Endometrial microvascular endothelial cells (primary cell): Measurements from ENCODE around the gene SENP3. TPM values are rescaled to one million over a fixed set of nuclear protein-coding genes. Genes with fewer than 3 reads are reported as not detected.
"Not testable (repeated sequence)": the region's sequence is repeated elsewhere in the genome, so short reads cannot be mapped to it uniquely, and the experiment has no call there.

Experiments used
- in situ Hi-C: cut with HindIII; loops from 2 replicates; pipeline ENCODE4 v1.10.0; 2017; ENCODE audit warnings: low sequenced_read_pairs, low pct_unique_long_range_greater_than_20kb; ENCODE audit errors: inconsistent ontology term
- total RNA-seq: library from RNA; depleted of rRNA; stranded (reverse); fragments of >200 nt; gene quantifications from one replicate; pipeline ENCODE4 v1.2.3, GENCODE V29; 2015; ENCODE audit errors: inconsistent ontology term

Gene SENP3
- total RNA-seq, 1 donor from 2014 or later: 113 TPM

- in situ Hi-C loops: no loop called here
Measured at GRCh38 chr17:7587420-7588151, 25.9 kb downstream of the SENP3 start.

DNA sequence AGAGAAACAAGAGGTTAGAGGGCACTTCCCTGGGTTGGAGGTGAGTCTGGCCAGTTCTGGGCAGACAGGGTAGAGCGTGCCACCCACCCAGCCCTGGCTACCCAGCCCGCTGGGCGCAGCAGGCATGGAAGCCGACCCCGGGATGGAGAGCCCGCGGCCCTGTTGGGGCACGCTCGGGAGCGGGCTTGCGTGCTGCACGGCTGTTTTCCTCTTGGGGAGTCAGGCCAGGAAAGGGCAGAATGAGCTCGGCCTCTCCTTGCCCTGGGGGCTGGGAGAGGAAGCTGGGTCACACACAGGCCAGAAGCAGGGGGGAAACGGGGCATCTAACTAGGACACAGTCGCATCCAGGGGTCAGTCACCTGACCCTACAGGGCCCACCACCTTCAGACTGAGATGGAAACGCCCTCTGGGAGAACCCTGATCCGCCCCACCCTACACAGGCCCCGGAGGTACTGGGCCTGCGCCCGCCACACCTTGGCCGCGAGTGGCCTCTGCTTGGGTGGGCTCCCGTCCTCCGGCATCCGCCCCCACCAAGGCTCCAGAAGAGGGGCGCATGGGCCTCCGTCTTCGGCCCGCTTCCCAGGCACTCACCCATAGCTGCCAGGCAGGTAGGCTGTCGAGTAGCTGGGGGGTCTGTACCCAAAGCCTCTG is 27.0 kb downstream of the SENP3 start:
- in situ Hi-C loops: no loop called here

- in situ Hi-C loops: no loop called here
Measured at GRCh38 chr17:7589204-7589868, 27.6 kb downstream of the SENP3 start.

GRCh38 chr17:7589891-7590691 is 28.4 kb downstream of the SENP3 start, which contains the start of gene SOX15:
TSS of gene SOX15 (minus strand) at chr17:7590094. CDS start at chr17:7589676, 418 bp downstream.
- in situ Hi-C loops: no loop called here

DNA sequence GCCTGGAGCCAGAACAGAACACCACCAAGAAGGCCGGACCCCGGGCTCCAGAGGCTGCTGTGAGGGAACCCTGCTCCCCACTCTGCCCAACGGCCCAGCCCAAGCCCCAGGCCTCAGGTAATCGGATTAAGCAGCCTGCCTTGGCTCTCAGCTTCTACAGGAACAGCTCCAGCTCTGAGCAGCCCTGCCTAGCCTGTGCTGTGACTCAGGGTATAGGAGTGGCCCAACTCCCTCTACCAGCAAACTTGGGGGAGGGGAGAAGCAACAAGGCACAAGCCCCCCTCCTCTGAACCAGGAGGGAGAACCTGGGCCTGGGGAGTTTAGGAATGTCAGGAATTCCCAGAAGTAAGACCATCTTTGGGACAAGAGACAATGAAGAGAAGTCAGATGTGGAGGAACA is 29.0 kb downstream of the SENP3 start:
- in situ Hi-C loops: no loop called here

GRCh38 chr17:7591596-7591995 is 29.9 kb downstream of the SENP3 start:
- in situ Hi-C loops: no loop called here

GRCh38 chr17:7592422-7593021 is 30.8 kb downstream of the SENP3 start:
- in situ Hi-C loops: no loop called here

- in situ Hi-C loops: no loop called here
Measured at GRCh38 chr17:7593296-7593695, 31.6 kb downstream of the SENP3 start.

DNA sequence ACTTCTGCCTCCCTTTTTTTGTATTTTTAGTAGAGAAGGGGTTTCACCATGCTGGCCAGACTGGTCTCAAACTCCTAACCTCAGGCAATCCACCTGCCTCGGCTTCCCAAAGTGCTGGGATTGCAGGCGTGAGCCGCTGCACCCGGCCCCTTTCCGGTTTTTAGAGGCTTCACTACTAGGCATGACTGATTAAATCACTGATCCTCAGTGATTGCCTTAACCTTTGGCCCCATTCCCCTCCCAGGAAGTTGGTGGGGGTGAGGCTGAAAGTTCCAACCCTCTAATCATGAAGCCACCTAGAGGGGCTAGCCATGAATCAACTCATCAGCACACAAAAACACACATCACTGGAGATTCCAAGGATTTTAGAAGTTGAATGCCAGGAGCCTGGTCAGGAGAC is 35.8 kb downstream of the SENP3 start:
- in situ Hi-C loops: not testable (repeated sequence)

DNA sequence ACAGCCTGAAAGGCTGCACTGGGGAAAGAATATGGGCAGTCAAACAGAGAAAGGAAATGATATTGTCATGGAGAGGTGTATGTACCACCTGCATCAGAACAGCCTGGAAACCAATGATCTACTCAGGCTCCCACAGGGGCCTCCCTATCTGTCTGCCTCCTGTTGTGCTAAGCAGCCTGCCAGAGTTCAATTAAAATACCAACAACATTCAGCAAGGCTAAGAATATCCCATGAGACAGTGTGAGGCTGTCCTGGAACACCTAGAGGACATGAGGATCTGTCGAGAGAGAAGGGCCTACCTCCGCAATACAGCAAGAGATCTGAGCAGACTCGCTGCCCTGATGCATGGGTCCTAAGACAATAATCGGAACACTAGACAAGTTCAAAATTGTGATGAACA is 44.6 kb downstream of the SENP3 start:
- in situ Hi-C loops: no loop called here

DNA sequence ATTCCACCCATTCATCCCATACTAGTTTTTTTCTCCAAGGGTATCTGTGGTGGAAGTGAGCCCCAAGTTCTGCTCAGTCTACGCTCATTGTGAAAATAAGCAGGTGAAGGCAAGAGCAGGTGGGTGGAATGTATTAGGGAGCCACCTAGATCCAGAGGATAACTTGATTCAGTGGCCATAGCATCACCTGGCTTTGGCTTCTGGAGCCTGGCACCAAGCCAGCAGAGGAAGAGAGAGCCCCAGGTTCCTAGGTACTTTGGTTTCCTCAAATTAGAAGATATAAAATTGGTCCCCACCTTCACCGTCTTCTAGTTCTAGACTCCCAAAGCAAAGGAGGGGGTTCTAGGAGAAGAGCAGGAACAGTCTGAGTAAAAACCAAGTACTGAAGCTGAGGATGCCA is 48.9 kb downstream of the SENP3 start:
- in situ Hi-C loops: no loop called here

DNA sequence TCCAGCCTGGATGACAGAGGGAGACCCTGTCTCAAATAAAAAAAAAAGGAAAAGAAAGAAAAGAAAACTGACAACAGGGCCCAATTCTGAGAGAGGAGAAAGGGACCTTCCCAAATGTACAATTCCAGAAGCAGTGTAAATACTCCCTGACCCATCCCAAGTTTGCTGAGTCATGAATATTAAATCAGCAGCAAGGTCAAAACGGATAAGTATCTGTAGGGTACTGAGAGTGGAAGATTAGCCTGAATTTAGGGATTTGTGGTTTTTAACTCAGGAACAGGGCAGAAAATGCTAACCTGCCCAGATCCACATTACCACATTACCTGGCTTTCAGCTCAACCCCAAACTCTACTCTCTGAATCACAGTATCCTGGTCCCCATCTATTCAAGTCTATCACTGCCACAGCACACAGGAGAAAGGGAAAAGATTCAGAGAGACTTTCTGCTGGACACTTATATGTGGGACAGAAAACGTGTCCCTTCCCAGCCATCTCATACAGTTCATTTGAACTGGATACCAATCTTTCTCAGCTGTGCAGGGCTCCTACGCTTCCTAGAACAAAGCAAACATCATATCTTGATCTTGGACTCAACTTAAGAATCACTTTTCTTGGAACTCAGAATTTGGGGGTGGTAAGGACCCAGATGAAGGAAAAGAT is 50.0 kb downstream of the SENP3 start:
- in situ Hi-C loops: no loop called here

- in situ Hi-C loops: no loop called here
Measured at GRCh38 chr17:7612294-7612640, 50.5 kb downstream of the SENP3 start.

DNA sequence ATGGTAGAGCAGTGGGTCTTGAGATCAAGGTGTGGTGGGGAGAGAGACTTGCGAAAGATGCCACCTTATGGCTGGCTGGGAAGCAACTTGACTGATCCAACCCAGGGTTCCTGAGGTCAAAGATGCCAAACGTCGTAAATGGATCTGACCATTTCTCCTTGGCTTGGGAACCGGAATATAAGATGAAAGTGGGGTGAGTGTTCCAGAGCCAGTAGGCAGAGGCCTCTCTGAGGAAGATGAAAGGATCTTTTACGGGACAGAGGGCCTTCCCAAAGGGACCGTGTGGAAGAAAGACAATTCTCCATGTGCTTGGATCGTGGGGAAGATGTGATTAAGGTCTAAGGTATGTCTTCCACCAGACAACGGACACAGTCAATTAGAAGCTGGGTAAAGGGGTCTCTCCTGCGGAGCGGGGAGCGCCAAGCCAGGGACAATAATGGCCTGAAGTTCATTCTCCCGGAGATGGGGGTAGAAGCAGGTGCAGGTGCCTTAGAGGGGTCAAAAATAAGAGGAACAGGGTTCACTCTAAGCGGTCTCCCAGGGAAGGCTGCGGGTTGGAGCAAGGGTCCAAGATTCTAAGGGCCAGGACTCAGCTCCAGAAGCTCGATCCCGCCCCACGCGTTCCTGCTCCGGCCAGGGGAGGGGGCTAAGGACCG is 52.2 kb downstream of the SENP3 start:
- in situ Hi-C loops: no loop called here

DNA sequence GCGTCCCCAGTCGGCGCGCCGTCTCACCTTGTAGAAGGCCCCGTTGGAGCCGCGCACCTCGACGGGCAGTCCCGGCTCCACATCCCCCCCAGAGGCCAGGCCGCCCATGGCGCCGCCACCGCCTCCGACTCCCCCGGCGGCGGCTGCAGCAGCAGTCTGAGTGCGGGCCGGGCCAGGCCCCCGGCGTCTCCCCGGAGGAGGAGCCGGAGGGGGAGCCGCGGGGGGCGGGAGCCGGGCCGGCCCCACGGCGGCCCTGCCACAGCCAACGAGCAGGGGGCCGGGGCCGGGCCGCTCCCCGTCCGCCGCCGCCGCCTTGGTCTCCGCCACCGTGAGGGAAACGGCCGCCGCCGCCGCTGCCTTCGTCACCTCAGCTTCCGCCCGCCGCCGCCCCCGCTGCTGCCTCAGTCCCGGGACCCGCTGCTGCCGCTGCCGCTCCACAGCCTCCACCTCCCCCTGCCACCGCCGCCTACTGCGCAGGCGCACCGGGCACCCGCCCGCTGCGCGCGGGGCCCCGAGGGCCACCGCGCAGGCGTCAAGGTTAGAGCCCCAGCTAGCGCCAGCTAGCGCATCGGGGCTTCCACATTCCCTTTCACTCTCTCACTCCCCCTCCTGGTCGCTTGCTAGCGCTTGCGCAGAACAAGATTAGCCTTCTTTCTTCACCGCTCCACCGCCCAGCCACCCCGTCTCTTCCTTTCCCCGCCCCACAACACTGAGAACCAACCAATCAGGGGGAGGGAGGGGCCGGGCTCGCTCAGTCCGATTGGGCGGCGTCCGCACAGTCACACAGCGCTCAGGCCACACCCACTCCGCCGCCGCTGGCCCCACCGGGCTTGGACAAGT is 52.9 kb downstream of the SENP3 start, which contains the start of gene FXR2:
Gene FXR2 (minus strand): TSS at position 473 of the 840 bp plus-strand sequence. CDS start 365 bp downstream, at position 108.
- in situ Hi-C loops: no loop called here

GRCh38 chr17:7615265-7615747 is 53.6 kb downstream of the SENP3 start:
- in situ Hi-C loops: no loop called here

GRCh38 chr17:7618608-7619007 is 56.9 kb downstream of the SENP3 start:
- in situ Hi-C loops: no loop called here
